Stomach (tissue), 9 donors: Measurements from ENCODE around the gene NRG3. TPM values are rescaled to one million over a fixed set of nuclear protein-coding genes. Genes with fewer than 3 reads are reported as not detected.

ENCODE experiments used
- DNase-seq, 2 donors: peaks; one replicate each; pipeline versions ENCODE4 v3.0.0 to v3.0.0-alpha.2; 2013 to 2019
- H3K27ac ChIP-seq, 5 donors: fragments of 200-600 bp in 4 of 5; sonication (generic) in 4 of 5; one replicate each; pipeline ENCODE4 v1.5.1; 2013 to 2019; ENCODE audit warnings: mild to moderate bottlenecking in 1 of 5, moderate library complexity in 1 of 5
- H3K27me3 ChIP-seq, 3 donors: fragments of 200-600 bp; sonication (generic); one replicate each; pipeline ENCODE4 v1.5.1; 2017 to 2019; ENCODE audit warnings: mixed run types in 1 of 3
- H3K36me3 ChIP-seq, 4 donors: fragments of 200-600 bp; sonication (generic); 1 replicate in 3 of 4; 2 replicates in 1 of 4; pipeline ENCODE4 v1.5.1; 2016 to 2019
- H3K4me1 ChIP-seq, 4 donors: fragments of 200-600 bp; sonication (generic); one replicate each; pipeline ENCODE4 v1.5.1; 2016 to 2019
- H3K4me3 ChIP-seq, 4 donors: fragments of 200-600 bp; sonication (generic) in 3 of 4; one replicate each; pipeline ENCODE4 v1.5.1; 2016 to 2019; ENCODE audit warnings: mild to moderate bottlenecking in 1 of 4
- H3K9me3 ChIP-seq, 4 donors: fragments of 200-600 bp; sonication (generic); one replicate each; pipeline ENCODE4 v1.5.1; 2016 to 2019
- EP300 ChIP-seq: sonication (generic); formaldehyde crosslinking; IDR thresholded peaks from one replicate; pipeline ENCODE4 v1.6.1; 2017; ENCODE audit warnings: antibody characterized with exemption
- POLR2A ChIP-seq, 4 donors: fragments of 450-650 bp; IDR thresholded peaks; one replicate each; pipeline ENCODE4 v1.6.1; 2016; ENCODE audit warnings: antibody characterized with exemption in 4 of 4, control low read depth in 2 of 4, mild to moderate bottlenecking in 1 of 4, moderate library complexity in 1 of 4
- POLR2AphosphoS5 ChIP-seq, 3 donors: sonication (generic); formaldehyde crosslinking; IDR thresholded peaks; one replicate each; pipeline ENCODE4 v1.6.1; 2016; ENCODE audit warnings: antibody characterized with exemption in 3 of 3
- WGBS, 5 donors: extraction: QIAGEN DNeasy Blood & Tissue Kit in 3 of 5; methylation state at CpG; one replicate each; pipeline versions ENCODE4 v1.1.5 to v1.1.7; 2013 to 2018; 5-methylcytosine and 5-hydroxymethylcytosine counted together
- intact Hi-C: fragments of 100-400 bp; cut with DNase I; formaldehyde crosslinking; loops from one replicate; pipeline ENCODE4 v1.15.1; 2023; ENCODE audit warnings: low total_unique reads
- polyA plus RNA-seq, 3 donors: library from polyadenylated mRNA; stranded (reverse); fragments of 200-250 nt; gene quantifications; one replicate each; pipeline ENCODE4 v1.2.3, GENCODE V29; 2013
- total RNA-seq, 5 donors: library from RNA; depleted of rRNA; stranded (reverse); fragments of >200 nt; gene quantifications; one replicate each; pipeline versions ENCODE4 v1.1.0 to v1.2.3, GENCODE V29; 2014 to 2016
- TF ChIP-seq, protein P1 (sequence below), 7 experiments: fragments of 450-650 bp in 4 of 7; fragments of 200-600 bp in 3 of 7; sonication (generic) in 3 of 7; IDR thresholded peaks; one replicate each; pipeline ENCODE4 v1.5.1; 2016 to 2019; ENCODE audit warnings: antibody characterized with exemption in 7 of 7, control low read depth in 2 of 7, mild to moderate bottlenecking in 1 of 7
- donor health status: healthy with polysubstance abuse.
- donor health status: Bipolar disorder and iron deficiency.
- donor health status: healthy.

NRG3 gene
- total and polyA plus RNA-seq, 8 donors: 0.08 to 2.5 (median 0.52) TPM; not detected in 4

- TF ChIP-seq POLR2AphosphoS5 (IDR thresholded peaks at IDR 0.05) (no peak), POLR2A (IDR thresholded peaks at IDR 0.05) (no peak), EP300 (no peak)
- TF ChIP-seq, protein P1, sequence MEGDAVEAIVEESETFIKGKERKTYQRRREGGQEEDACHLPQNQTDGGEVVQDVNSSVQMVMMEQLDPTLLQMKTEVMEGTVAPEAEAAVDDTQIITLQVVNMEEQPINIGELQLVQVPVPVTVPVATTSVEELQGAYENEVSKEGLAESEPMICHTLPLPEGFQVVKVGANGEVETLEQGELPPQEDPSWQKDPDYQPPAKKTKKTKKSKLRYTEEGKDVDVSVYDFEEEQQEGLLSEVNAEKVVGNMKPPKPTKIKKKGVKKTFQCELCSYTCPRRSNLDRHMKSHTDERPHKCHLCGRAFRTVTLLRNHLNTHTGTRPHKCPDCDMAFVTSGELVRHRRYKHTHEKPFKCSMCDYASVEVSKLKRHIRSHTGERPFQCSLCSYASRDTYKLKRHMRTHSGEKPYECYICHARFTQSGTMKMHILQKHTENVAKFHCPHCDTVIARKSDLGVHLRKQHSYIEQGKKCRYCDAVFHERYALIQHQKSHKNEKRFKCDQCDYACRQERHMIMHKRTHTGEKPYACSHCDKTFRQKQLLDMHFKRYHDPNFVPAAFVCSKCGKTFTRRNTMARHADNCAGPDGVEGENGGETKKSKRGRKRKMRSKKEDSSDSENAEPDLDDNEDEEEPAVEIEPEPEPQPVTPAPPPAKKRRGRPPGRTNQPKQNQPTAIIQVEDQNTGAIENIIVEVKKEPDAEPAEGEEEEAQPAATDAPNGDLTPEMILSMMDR (IDR thresholded peaks at IDR 0.05): no peak
- DNase-seq: no peak
- 72 to 81% (median 80%) methylated on average over 4 of the region's 4 CpGs for WGBS, 5 donors
- no peak overlapping the region for H3K27ac ChIP-seq
- intact Hi-C loops: no loop called here
- H3K9me3 ChIP-seq: no peaks in the 10 kb centered on the region
- no peaks in the 10 kb centered on the region for H3K36me3 ChIP-seq
- H3K27me3 ChIP-seq: no peaks in the 10 kb centered on the region
- no peak overlapping the region for H3K4me3 ChIP-seq
- H3K4me1 ChIP-seq: no peaks in the 10 kb centered on the region
Measured at GRCh38 chr10:82091413-82091812, 216.4 kb downstream of the NRG3 start.

DNA sequence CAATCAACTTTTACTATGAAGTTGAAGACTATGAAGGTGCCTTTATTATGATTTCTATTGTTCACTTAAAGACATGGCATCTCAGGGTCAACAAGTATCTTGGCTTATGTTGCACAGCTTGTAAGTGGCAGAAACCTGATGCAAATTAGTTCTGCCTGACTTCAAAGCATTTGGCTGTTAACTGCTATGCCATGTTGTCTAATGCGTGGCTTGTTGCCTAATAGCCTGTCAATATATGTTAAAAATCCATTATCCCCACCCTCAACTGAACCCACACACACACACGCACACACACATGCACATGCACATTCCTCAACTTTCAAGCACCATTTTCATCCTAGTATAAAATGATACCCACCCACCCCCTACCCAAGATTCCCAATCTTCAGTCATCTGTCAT is 217.1 kb downstream of the NRG3 start:
- H3K27me3 ChIP-seq: no peaks in the 10 kb centered on the region
- H3K27ac ChIP-seq: no peak overlapping the region
- 42 to 68% (median 43%) methylated on average over 2 of the region's 2 CpGs for WGBS, 5 donors
- no peaks in the 10 kb centered on the region for H3K4me1 ChIP-seq
- H3K9me3 ChIP-seq: no peaks in the 10 kb centered on the region
- no peaks in the 10 kb centered on the region for H3K36me3 ChIP-seq
- no peak for TF ChIP-seq EP300
- TF ChIP-seq POLR2A (IDR thresholded peaks at IDR 0.05): no peak
- TF ChIP-seq, protein P1 (IDR thresholded peaks at IDR 0.05): no peak
- no peak for TF ChIP-seq POLR2AphosphoS5 (IDR thresholded peaks at IDR 0.05)
- DNase-seq: no peak
- H3K4me3 ChIP-seq: no peak overlapping the region
- intact Hi-C loops: no loop called here

GRCh38 chr10:82124713-82125112 is 249.7 kb downstream of the NRG3 start:
- H3K27ac ChIP-seq: no peak overlapping the region
- intact Hi-C loops: no loop called here
- peaks cover 0 to 8% (median 0%) of the 10 kb centered on the region in 4 donors for H3K4me1 ChIP-seq
- TF ChIP-seq EP300 (no peak), POLR2AphosphoS5 (IDR thresholded peaks at IDR 0.05) (no peak), POLR2A (IDR thresholded peaks at IDR 0.05) (no peak)
- TF ChIP-seq, protein P1 (IDR thresholded peaks at IDR 0.05): no peak
- no peaks in the 10 kb centered on the region for H3K9me3 ChIP-seq
- DNase-seq: no peak
- H3K36me3 ChIP-seq: no peaks in the 10 kb centered on the region
- WGBS, 5 donors: 76 to 85% (median 82%) methylated on average over 2 of the region's 2 CpGs
- H3K27me3 ChIP-seq: no peaks in the 10 kb centered on the region
- no peak overlapping the region for H3K4me3 ChIP-seq

GRCh38 chr10:82128527-82128926 is 253.5 kb downstream of the NRG3 start:
- no peak for TF ChIP-seq EP300
- TF ChIP-seq, protein P1 (IDR thresholded peaks at IDR 0.05): no peak
- no peak for TF ChIP-seq POLR2AphosphoS5 (IDR thresholded peaks at IDR 0.05)
- TF ChIP-seq POLR2A (IDR thresholded peaks at IDR 0.05): no peak
- no peak overlapping the region for H3K4me3 ChIP-seq
- no peaks in the 10 kb centered on the region for H3K27me3 ChIP-seq
- no peaks in the 10 kb centered on the region for H3K36me3 ChIP-seq
- no peak overlapping the region for H3K27ac ChIP-seq
- peaks cover 0 to 8% (median 0%) of the 10 kb centered on the region in 4 donors for H3K4me1 ChIP-seq
- intact Hi-C loops: no loop called here
- WGBS, 5 donors: 19 to 44% (median 26%) methylated on average over 2 of the region's 2 CpGs
- no peak for DNase-seq
- peaks cover 0 to under 1% (median 0%) of the 10 kb centered on the region in 4 donors for H3K9me3 ChIP-seq
